Uterus (tissue), 2 donors: ENCODE measurements around the gene GDF7.

ENCODE experiments used
- CTCF ChIP-seq, 4 experiments: fragments of 200-600 bp in 2 of 4; fragments of 450-650 bp in 2 of 4; sonication (generic) in 2 of 4; IDR thresholded peaks; one replicate each; pipeline ENCODE4 v1.5.1; 2016 to 2019; ENCODE audit warnings: antibody characterized with exemption in 4 of 4, mild to moderate bottlenecking in 2 of 4, moderate library complexity in 1 of 4
- POLR2A ChIP-seq, 2 donors: fragments of 450-650 bp; IDR thresholded peaks; one replicate each; pipeline ENCODE4 v1.6.1; 2016; ENCODE audit warnings: antibody characterized with exemption in 2 of 2, mild to moderate bottlenecking in 1 of 2, moderate library complexity in 1 of 2

- TF ChIP-seq CTCF (IDR thresholded peaks at IDR 0.05) (no peak), POLR2A (IDR thresholded peaks at IDR 0.05) (no peak)
Observed at GRCh38 chr2:20649976-20650375, 17.0 kb upstream of the GDF7 start.
